Omental fat pad (tissue), 4 donors: Measurements from ENCODE around the gene CYLD. TPM values are rescaled to one million over a fixed set of nuclear protein-coding genes. Genes with fewer than 3 reads are reported as not detected.

Source experiments
- ATAC-seq: fragments of 150-250 bp; one replicate; pipeline ENCODE4 v1.9.1; 2016; ENCODE audit warnings: mild to moderate bottlenecking, moderate library complexity; ENCODE audit not compliant: low FRiP score
- DNase-seq: peaks from one replicate; pipeline ENCODE4 v3.0.0-alpha.2; 2019; ENCODE audit warnings: low spot score
- total RNA-seq, 4 donors: library from RNA; depleted of rRNA; stranded (reverse); fragments of >200 nt; gene quantifications; one replicate each; pipeline ENCODE4 v1.1.0, GENCODE V29; 2016
- TF ChIP-seq, protein P1 (sequence below), 3 donors: fragments of 450-650 bp; IDR thresholded peaks; one replicate each; pipeline ENCODE4 v1.5.1; 2016 to 2017; ENCODE audit warnings: antibody characterized with exemption in 3 of 3, mild to moderate bottlenecking in 3 of 3, moderate library complexity in 2 of 3

The CYLD gene
- total RNA-seq, 4 donors from 2014 or later = 20.5 to 51.1 (median 36.6) TPM

DNA sequence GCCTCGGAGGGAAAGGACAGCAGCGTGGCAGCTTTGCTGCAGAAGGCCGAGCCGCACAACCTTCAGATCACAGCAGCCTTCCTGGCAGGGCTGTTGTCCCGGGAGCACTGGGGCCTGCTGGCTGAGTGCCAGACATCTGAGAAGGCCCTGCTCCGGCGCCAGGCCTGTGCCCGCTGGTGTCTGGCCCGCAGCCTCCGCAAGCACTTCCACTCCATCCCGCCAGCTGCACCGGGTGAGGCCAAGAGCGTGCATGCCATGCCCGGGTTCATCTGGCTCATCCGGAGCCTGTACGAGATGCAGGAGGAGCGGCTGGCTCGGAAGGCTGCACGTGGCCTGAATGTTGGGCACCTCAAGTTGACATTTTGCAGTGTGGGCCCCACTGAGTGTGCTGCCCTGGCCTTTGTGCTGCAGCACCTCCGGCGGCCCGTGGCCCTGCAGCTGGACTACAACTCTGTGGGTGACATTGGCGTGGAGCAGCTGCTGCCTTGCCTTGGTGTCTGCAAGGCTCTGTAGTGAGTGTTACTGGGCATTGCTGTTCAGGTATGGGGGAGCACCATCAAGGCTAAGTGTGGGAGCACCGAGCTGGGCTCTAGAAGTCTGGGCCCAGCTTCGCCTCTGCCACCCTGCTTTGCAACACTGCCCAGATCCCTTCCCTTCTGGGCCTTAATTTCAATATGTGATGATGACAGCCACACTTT is 29.9 kb upstream of the CYLD start:
- DNase-seq (no peak), ATAC-seq (no peak)
- TF ChIP-seq, protein P1, sequence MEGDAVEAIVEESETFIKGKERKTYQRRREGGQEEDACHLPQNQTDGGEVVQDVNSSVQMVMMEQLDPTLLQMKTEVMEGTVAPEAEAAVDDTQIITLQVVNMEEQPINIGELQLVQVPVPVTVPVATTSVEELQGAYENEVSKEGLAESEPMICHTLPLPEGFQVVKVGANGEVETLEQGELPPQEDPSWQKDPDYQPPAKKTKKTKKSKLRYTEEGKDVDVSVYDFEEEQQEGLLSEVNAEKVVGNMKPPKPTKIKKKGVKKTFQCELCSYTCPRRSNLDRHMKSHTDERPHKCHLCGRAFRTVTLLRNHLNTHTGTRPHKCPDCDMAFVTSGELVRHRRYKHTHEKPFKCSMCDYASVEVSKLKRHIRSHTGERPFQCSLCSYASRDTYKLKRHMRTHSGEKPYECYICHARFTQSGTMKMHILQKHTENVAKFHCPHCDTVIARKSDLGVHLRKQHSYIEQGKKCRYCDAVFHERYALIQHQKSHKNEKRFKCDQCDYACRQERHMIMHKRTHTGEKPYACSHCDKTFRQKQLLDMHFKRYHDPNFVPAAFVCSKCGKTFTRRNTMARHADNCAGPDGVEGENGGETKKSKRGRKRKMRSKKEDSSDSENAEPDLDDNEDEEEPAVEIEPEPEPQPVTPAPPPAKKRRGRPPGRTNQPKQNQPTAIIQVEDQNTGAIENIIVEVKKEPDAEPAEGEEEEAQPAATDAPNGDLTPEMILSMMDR (IDR thresholded peaks at IDR 0.05) = no peak

DNA sequence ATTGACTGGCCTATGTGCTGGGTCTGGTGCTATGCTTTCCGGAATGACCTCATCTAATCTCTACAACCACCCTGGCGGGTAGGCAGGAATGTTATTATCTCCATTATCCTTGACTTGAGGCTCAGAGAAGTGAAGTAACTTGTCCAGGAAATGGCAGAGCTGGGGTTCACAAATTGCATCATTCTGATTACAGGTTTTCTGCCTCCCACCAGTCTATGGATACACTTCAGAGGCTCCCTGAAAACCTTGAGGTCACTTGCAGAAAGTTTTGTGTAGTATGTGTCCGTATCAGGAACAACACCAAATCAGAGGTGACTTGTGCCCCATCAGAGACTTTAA is 29.4 kb upstream of the CYLD start:
- TF ChIP-seq, protein P1 (IDR thresholded peaks at IDR 0.05) = no peak
- DNase-seq (no peak), ATAC-seq (no peak)

DNA sequence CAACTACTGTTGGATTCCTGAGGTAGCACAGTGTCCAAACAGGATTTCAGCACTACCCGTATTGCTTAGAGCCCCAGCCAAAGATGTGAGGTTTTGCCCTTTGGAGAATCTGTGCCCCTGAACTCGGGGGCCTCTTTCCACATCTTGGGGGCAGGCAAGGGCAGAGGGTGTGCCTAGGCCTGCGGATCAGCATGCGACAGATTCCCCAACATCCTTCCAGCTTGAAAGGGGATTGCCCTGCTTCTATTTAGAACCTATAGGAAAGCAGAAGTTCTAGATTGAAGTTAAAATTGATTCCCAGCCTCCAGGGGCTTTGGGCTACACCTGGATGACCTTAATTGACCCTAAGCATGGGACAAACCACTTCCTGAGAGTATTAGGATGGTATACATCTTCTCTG is 28.9 kb upstream of the CYLD start:
- TF ChIP-seq, protein P1 (IDR thresholded peaks at IDR 0.05) = no peak

DNA sequence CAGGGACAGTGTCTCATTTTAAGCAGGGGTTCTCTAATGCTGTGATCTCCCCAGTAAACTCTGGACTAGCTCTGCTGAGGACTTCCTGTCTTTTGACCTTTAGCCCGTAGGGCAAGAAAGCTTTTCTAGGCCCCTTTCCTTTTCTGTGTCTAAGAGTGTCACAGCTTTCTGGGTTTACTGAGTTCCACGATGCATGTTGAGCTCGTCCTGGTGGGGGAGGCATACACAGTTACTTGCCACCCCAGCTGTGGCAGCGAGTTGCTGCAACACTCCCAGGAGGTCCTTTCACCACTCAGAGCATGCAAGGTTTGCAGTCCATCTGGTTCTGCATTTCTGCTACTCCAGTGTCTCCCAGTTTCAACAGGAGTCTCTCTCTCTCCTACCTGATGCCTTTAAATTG is 24.8 kb upstream of the CYLD start:
- TF ChIP-seq, protein P1 (IDR thresholded peaks at IDR 0.05) = no peak
- ATAC-seq = no peak
- no peak for DNase-seq

More for the DNA sequence above, 28.9 kb upstream of the CYLD start:
- DNase-seq (no peak), ATAC-seq (no peak)

DNA sequence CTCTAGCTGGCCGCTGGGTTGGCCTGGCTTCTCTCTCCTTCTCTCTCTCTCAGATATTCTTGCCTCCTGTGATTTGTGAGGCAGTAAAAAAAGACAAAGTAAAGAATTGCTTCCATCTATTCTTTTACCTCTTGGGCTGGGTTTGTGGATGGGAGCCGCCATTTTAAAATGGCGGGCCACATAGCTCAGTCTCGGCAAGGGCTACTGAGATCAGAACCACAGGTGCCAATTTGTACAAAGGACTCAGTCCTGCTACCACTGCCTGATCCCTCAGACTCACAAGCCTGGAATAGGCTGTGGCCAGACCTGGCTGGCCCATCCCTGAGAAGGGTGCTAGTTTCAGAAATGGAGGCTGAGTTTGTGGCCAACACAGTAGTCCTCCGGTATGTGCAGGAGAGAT is 24.4 kb upstream of the CYLD start:
- DNase-seq (no peak), ATAC-seq (no peak)
- TF ChIP-seq, protein P1 (IDR thresholded peaks at IDR 0.05) = no peak

DNA sequence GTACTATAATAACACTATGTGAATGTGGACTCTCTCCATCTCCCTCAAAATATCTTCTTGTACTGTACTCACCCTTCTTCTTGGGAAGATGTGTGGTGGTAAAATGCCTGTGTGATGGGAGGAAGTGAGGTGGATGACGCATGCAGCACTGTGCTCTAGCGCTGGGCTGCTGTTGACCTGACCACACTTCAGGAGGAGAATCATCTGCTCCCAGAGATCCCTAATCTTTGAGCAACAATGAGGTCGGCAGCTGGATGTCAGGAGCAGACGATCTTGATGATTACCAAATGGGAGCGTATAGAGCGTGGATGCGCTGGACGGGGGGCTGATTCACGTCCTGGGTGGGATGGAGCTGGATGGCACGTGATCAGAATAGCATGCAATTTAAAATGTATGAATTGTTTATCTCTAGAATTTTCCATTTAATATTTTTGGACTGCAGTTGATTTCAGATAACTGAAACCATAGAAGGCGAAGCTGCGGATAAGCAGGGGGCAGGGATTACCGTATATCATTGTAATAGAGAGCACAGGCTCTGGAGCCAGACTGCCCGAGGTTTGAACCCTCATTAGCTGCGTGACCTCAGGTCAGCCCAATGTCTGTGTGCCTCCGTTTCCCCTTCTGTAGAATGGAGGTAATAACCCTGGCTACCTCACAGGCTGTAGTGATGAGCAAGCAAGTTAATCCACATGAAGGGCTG is 23.7 kb upstream of the CYLD start:
- ATAC-seq (peak; percentile 16), DNase-seq (no peak)
- TF ChIP-seq, protein P1 (IDR thresholded peaks at IDR 0.05) = no peak
